Kidney capillary endothelial cell (primary cell): Measurements from ENCODE around the gene BCL7B.
"Not testable (repeated sequence)": the region's sequence is repeated elsewhere in the genome, so short reads cannot be mapped to it uniquely, and the experiment has no call there.

Experiments
- DNase-seq: peaks from one replicate; pipeline ENCODE4 v3.0.0-alpha.2; 2018; ENCODE audit warnings: low spot score

Gene BCL7B

GRCh38 chr7:73495507-73495906 is 62.0 kb downstream of the BCL7B start:
- DNase-seq: not testable (repeated sequence)

- DNase-seq: no peak
These were observed 67.5 kb downstream of the BCL7B start for GRCh38 chr7:73489976-73490375.

GRCh38 chr7:73487486-73487885 is 70.0 kb downstream of the BCL7B start:
- DNase-seq: no peak
